Neural cell (in vitro differentiated cells): ENCODE results near the gene MAP3K20. TPM values are rescaled to one million over a fixed set of nuclear protein-coding genes. Genes with fewer than 3 reads are reported as not detected.

Source experiments
- H2AFZ ChIP-seq: fragments of 200-600, 300-800 bp; sonication (generic), shearing (Covaris generic); 2 replicates; pipeline ENCODE4 v1.6.0; 2014; ENCODE audit warnings: low read depth, mild to moderate bottlenecking, antibody characterized with exemption, low read length, moderate library complexity
- H3F3A ChIP-seq: fragments of 200-600 bp; shearing (Covaris generic); 2 replicates; pipeline ENCODE4 v1.6.1; 2016; ENCODE audit warnings: mild to moderate bottlenecking, moderate library complexity, mixed read lengths, antibody characterized with exemption, low read length; ENCODE audit not compliant: insufficient read depth, poor library complexity, severe bottlenecking
- H3K27ac ChIP-seq: fragments of 200-600, 300-800 bp; sonication (generic), shearing (Covaris generic); 2 replicates; pipeline ENCODE4 v1.5.1; 2014; ENCODE audit warnings: mild to moderate bottlenecking, low read length, moderate library complexity
- H3K27me3 ChIP-seq: fragments of 300-800, 200-600 bp; sonication (generic), shearing (Covaris generic); 2 replicates; pipeline ENCODE4 v1.6.0; 2014; ENCODE audit warnings: mild to moderate bottlenecking, low read depth, low read length, moderate library complexity; ENCODE audit not compliant: insufficient read depth
- H3K36me3 ChIP-seq: fragments of 300-800, 200-600 bp; sonication (generic), shearing (Covaris generic); 2 replicates; pipeline ENCODE4 v1.5.1; 2014; ENCODE audit warnings: mild to moderate bottlenecking, antibody characterized with exemption, low read length, moderate library complexity; ENCODE audit not compliant: insufficient read depth
- H3K4me2 ChIP-seq: fragments of 300-800, 200-600 bp; sonication (generic), shearing (Covaris generic); 2 replicates; pipeline ENCODE4 v1.6.0; 2014; ENCODE audit warnings: mild to moderate bottlenecking, low read length
- H3K4me3 ChIP-seq: fragments of 300-800, 200-600 bp; sonication (generic), shearing (Covaris generic); 2 replicates; pipeline ENCODE4 v1.5.1; 2014; ENCODE audit warnings: mild to moderate bottlenecking, low read length, moderate library complexity
- H3K79me2 ChIP-seq: fragments of 200-600 bp; shearing (Covaris generic); replicated peaks from 2 replicates; pipeline ENCODE4 v1.6.0; 2014; ENCODE audit warnings: mild to moderate bottlenecking, low read length, moderate library complexity; ENCODE audit not compliant: insufficient read depth
- H3K9ac ChIP-seq: fragments of 300-800, 200-600 bp; sonication (generic), shearing (Covaris generic); 2 replicates; pipeline ENCODE4 v1.6.1; 2016; ENCODE audit warnings: mild to moderate bottlenecking, low read length, mixed read lengths
- H3K9me2 ChIP-seq: fragments of 200-600 bp; shearing (Covaris generic); 2 replicates; pipeline ENCODE4 v1.6.1; 2016; ENCODE audit warnings: mild to moderate bottlenecking, low read length, mixed read lengths; ENCODE audit not compliant: insufficient read depth
- H3K9me3 ChIP-seq: fragments of 200-600, 300-800 bp; sonication (generic), shearing (Covaris generic); 2 replicates; pipeline ENCODE4 v1.6.1; 2016; ENCODE audit warnings: mild to moderate bottlenecking, mixed run types, low read length, moderate library complexity, mixed read lengths
- H4K20me1 ChIP-seq: fragments of 200-600 bp; shearing (Covaris generic); 2 replicates; pipeline ENCODE4 v1.6.1; 2016; ENCODE audit warnings: mild to moderate bottlenecking, mixed run types; ENCODE audit not compliant: insufficient read depth
- EP300 ChIP-seq: fragments of 450-650 bp; conservative IDR thresholded peaks from 2 replicates; pipeline ENCODE4 v1.6.1; 2014; ENCODE audit warnings: antibody characterized with exemption, mild to moderate bottlenecking, moderate library complexity; ENCODE audit not compliant: poor library complexity, severe bottlenecking
- EZH2 ChIP-seq: fragments of 200-600, 300-800 bp; shearing (Covaris generic), sonication (generic); IDR thresholded peaks from 2 replicates; pipeline ENCODE4 v1.6.1; 2014; ENCODE audit warnings: antibody characterized with exemption, low read length, borderline replicate concordance, mild to moderate bottlenecking; ENCODE audit not compliant: insufficient read depth, poor library complexity, severe bottlenecking
- MXI1 ChIP-seq: fragments of 450-650 bp; conservative IDR thresholded peaks from 2 replicates; pipeline ENCODE4 v1.6.1; 2014; ENCODE audit warnings: antibody characterized with exemption, mild to moderate bottlenecking; ENCODE audit not compliant: poor library complexity, severe bottlenecking
- POLR2AphosphoS5 ChIP-seq: IDR thresholded peaks from 2 replicates; pipeline ENCODE4 v1.6.1; 2012
- RAD21 ChIP-seq: fragments of 450-650 bp; conservative IDR thresholded peaks from 2 replicates; pipeline ENCODE4 v1.6.1; 2014; ENCODE audit warnings: antibody characterized with exemption, mild to moderate bottlenecking, moderate library complexity
- REST ChIP-seq: IDR thresholded peaks from 2 replicates; pipeline ENCODE4 v1.6.1; 2012; ENCODE audit warnings: borderline replicate concordance
- SMC3 ChIP-seq: fragments of 450-650 bp; conservative IDR thresholded peaks from 2 replicates; pipeline ENCODE4 v1.6.1; 2014; ENCODE audit warnings: antibody characterized with exemption, mild to moderate bottlenecking, moderate library complexity; ENCODE audit not compliant: poor library complexity
- TAF1 ChIP-seq: IDR thresholded peaks from 2 replicates; pipeline ENCODE4 v1.6.1; 2012; ENCODE audit warnings: low read depth
- polyA plus RNA-seq: library from polyadenylated mRNA; depleted of rRNA; stranded (reverse); fragments of >200 nt; gene quantifications from 2 replicates; pipeline ENCODE4 v1.2.3, GENCODE V29; 2014
- TF ChIP-seq, protein P1 (sequence below): fragments of 450-650 bp; IDR thresholded peaks from 2 replicates; pipeline ENCODE4 v1.5.1; 2014; ENCODE audit warnings: antibody characterized with exemption, mild to moderate bottlenecking, moderate library complexity; ENCODE audit not compliant: poor library complexity, severe bottlenecking

The MAP3K20 gene
- polyA plus RNA-seq, 1 donor from 2014 or later: 0.48 TPM

- Histone ChIP-seq H3K9me3 (no peaks in the 10 kb centered on the region), H3K4me2 (no peak overlapping the region), H3K9me2 (no peaks in the 10 kb centered on the region), H2AFZ (no peak overlapping the region), H3K9ac (no peak overlapping the region), H3K36me3 (no peaks in the 10 kb centered on the region), H4K20me1 (no peaks in the 10 kb centered on the region), H3F3A (no peaks in the 10 kb centered on the region), H3K4me3 (no peak overlapping the region), H3K27me3 (no peaks in the 10 kb centered on the region), H3K27ac (no peak overlapping the region), H3K79me2 (no peaks in the 10 kb centered on the region)
- TF ChIP-seq SMC3 (no peak), EZH2 (no peak), POLR2AphosphoS5 (no peak), RAD21 (no peak), MXI1 (no peak), EP300 (no peak), REST (no peak), TAF1 (no peak)
- TF ChIP-seq, protein P1, sequence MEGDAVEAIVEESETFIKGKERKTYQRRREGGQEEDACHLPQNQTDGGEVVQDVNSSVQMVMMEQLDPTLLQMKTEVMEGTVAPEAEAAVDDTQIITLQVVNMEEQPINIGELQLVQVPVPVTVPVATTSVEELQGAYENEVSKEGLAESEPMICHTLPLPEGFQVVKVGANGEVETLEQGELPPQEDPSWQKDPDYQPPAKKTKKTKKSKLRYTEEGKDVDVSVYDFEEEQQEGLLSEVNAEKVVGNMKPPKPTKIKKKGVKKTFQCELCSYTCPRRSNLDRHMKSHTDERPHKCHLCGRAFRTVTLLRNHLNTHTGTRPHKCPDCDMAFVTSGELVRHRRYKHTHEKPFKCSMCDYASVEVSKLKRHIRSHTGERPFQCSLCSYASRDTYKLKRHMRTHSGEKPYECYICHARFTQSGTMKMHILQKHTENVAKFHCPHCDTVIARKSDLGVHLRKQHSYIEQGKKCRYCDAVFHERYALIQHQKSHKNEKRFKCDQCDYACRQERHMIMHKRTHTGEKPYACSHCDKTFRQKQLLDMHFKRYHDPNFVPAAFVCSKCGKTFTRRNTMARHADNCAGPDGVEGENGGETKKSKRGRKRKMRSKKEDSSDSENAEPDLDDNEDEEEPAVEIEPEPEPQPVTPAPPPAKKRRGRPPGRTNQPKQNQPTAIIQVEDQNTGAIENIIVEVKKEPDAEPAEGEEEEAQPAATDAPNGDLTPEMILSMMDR: no peak
Observed at GRCh38 chr2:173165443-173166238, 90.0 kb downstream of the MAP3K20 start.

DNA sequence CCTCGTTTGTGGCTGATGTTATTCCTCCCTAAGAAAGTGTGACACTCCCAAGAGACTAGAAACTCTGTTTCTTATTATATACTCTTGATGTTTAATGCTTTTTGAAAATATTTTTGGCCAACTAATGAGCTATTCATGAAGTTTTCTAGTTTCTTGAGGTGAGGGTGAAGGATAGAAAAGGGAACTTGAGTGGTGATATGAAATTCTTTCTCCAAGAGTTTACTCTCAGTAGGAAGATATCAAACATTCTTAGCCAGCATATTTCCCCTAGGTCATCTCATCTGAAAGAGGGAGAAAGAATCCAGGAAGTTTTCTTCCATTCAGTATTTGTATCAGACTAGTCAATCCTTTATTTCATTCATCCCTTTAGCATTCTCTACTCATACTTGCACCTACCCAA is 95.7 kb downstream of the MAP3K20 start:
- TF ChIP-seq EZH2 (no peak), TAF1 (no peak), MXI1 (no peak), POLR2AphosphoS5 (no peak), SMC3 (no peak), RAD21 (no peak), EP300 (no peak), REST (no peak)
- TF ChIP-seq, protein P1: no peak
- Histone ChIP-seq H3K9me2 (no peaks in the 10 kb centered on the region), H3F3A (no peaks in the 10 kb centered on the region), H3K27me3 (no peaks in the 10 kb centered on the region), H3K9me3 (no peaks in the 10 kb centered on the region), H3K27ac (no peak overlapping the region), H3K36me3 (no peaks in the 10 kb centered on the region), H3K4me3 (no peak overlapping the region), H3K9ac (no peak overlapping the region), H3K79me2 (no peaks in the 10 kb centered on the region), H2AFZ (no peak overlapping the region), H4K20me1 (no peaks in the 10 kb centered on the region), H3K4me2 (no peak overlapping the region)
